HG03139 (cell line): Measurements from ENCODE around the gene XIRP1.
A peak's percentile ranks its signal among the peaks of the same experiment; 100 is the strongest.
"Not testable (repeated sequence)": the region's sequence is repeated elsewhere in the genome, so short reads cannot be mapped to it uniquely, and the experiment has no call there.

Source experiments
- ATAC-seq: cut with Tn5 transposase; IDR thresholded peaks from one replicate; pipeline ENCODE4 v1.9.1; 2021; ENCODE audit not compliant: unreplicated experiment

XIRP1 gene

DNA sequence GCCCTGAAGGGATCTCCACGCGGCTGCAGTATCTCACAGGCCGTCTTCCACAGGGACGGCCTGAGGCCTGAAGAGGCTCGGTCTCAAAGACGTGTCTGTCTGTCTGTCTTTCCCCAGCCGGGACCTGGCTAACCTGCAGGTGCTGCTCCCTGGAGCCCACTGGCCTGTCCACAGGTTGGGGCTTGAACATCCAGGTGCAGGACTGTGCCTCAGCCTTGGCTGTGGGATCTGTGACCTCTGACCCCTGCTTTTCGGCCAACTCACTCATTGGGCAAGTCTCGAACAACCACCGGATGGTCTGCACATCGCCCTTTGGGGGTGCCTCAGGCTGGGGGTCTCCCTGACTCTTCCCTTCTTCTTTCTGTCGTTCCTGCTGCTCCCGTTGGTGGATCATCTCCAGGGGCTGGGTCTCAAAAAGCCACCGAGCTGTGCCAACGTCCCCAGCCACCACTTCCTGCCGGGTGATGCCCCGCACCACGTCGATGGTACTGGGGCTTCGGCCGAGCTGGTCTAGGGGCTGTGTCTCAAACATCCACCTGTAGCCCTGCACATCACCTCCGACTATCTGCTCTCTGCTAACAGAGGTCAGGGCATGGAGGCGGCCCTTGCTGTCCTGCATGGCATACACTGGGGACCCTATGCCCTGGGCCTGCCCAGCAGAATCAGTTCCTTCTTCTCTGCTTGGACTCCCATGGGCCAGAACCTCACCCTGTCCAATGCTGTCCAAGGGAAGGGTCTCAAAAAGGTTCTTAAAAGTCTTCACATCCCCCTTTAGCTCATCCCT lies 4.8 kb downstream of the XIRP1 start:
- ATAC-seq = no peak

DNA sequence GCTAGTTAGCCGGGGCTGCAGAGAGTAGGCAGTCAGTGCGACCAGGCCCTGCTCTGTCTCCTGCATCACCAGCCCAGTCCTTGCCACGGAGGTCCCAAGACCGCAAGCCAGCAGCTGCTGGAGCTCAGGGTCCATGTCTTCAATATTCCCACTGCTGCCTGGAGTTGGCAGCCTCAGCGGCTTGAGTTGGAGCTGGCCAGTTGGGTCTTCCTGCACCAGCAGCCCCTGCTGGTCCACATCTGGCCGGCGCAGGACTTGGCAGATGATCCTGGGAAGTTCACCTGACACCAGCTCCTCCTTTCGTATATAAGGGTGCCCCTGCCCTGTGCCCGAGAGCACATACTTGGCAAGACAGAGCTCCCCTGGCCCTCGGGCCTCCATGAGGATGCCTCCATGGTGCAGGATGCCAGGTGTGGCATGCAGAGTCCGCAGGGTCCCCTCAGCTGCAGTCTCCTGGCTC lies 5.7 kb downstream of the XIRP1 start:
- ATAC-seq = no peak

GRCh38 chr3:39185959-39186691 lies 6.3 kb downstream of the XIRP1 start:
- ATAC-seq = no peak

GRCh38 chr3:39185326-39185958 lies 7.0 kb downstream of the XIRP1 start:
- ATAC-seq = no peak

GRCh38 chr3:39184968-39185285 lies 7.5 kb downstream of the XIRP1 start:
- no peak for ATAC-seq

DNA sequence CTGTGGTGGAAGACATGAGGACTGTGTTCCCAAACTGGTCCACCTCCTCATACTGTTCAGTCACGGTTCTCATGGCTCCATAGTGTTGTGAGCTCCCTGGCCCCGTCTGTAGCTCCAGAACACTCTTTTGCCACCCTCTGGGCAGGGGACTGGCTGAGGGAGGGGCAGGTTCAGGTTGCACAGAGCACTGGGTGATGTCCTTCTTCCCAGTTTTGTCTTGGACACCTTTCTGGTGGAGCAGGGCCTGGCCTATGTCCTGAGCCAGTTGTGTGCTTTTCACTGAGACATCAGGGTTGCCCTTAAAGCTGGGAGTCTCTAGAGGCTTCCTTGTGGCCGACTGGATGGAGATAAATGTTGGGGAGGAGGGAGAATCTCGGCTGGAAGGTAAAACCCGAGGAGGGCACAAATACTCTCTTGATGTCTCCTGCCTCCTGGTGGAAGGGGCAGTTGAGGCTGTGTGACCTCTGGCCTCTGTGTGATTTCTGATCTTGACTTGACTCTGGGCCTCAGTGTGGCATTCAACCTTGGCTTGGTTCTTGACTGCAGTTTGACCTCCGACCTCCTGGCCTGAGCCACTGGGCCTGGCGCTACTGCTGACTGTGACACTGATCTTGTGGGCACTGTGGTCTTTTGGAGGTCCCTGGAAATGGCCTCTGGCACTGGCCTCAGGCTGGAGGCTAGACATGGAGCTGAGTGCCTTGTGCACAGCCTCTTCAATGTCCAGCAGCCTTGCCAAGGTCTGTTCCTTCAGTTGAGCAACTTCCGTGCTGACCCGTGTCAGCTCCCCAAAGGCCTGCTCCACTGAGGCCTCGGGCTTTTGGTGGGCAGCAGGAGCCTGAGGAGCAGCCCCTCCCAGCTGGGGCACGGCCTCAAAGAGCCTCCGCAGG lies 8.1 kb downstream of the XIRP1 start:
- no peak for ATAC-seq

GRCh38 chr3:39183211-39184080 lies 8.9 kb downstream of the XIRP1 start:
- no peak for ATAC-seq

- no peak for ATAC-seq
Observed at GRCh38 chr3:39181408-39182335, 10.7 kb downstream of the XIRP1 start.

DNA sequence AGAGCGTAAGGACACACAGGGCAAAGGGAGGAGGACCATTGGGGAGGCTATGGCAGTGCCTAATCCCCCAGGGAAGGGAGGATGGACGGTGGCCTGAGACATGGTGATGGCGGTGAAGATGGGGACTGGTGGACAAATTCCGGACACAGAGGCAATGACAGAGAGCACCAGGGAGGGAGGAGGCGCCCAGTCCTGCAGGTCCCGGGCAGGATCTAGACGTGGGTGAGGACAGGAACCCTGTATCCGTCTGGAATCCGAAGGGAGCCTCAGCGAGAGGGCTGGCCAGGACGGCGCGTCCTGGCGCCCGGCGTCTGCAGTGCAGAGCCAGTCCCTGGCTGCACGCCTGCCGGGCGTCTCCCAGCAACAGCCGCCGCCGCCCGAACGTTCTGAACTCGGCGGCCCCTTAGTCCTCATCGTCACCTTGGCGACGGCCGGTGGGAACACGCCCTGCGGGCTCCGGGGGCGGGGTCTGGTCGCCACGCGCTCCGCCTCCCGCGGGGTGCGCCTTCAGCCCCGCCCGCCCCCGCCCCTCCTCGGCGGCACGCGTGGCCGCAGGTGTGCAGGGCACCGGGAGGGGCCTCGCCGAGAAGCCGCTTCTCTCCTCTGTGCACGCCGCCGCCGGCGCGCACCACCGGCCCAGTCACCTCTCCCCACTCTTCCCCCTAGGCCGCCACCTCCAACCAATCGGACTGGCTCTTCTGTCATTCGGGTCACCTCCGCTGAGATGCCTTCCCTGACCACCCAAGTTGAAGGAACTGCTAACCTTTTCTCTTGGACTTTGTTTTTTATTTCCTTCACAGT lies 11.6 kb downstream of the XIRP1 start:
- peak; percentile 87 for ATAC-seq

- no peak for ATAC-seq
Observed at GRCh38 chr3:39180183-39180545, 12.2 kb downstream of the XIRP1 start.

DNA sequence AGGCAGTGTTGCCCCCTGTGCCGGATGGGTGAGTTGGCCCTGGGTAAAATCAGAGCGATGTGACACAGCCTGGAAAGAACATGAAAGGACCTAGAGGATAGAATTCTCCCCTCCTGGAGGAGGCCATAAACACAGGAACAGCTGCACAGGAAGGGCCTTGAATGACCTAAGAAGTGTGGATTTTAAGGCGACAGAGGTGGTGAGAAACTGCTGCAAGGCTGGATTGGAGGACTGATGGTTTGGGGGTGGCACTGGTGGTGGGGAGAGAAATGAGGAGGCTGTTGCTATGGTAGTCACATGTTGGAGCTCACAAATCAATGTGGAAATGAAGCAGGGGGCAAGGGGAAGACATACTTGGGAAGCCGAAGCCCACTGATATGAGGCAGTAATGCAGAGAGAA lies 13.8 kb downstream of the XIRP1 start:
- ATAC-seq = no peak

- peak; percentile 34 for ATAC-seq
Observed at GRCh38 chr3:39177708-39178332, 14.6 kb downstream of the XIRP1 start.

DNA sequence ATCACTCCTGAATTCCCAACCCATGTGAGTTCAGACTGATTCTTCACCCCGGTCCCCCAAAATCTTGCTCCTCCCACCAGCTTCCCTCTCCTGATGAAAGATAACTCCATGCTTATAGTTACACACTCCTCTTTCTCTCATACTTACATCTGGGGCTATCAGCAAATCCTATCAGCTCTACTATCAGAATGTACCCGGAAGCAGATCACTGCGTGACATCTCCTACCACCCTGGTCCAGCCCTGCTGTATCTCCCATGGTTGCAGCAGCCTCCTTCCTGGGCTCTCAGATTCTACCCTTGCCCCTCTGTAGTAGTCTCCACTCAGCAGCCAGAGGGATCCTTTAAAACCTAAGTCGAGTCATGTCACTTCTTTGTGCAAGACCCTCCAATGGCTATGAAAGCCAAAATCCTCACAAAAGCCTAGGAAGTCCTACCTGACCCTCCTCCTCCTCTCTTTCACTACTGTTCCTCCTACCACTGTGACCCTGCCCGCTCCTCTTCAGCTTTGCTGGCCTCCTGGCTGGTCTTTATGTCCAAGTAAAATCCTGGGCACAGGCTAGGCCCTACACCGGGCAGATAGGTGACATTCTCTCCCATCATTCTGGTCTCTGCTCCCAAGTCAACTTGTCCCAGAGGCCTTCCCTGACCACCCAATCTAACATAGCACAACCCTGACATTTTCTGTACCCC lies 16.2 kb downstream of the XIRP1 start:
- ATAC-seq = no peak

GRCh38 chr3:39173318-39174125 lies 18.9 kb downstream of the XIRP1 start:
- no peak for ATAC-seq

DNA sequence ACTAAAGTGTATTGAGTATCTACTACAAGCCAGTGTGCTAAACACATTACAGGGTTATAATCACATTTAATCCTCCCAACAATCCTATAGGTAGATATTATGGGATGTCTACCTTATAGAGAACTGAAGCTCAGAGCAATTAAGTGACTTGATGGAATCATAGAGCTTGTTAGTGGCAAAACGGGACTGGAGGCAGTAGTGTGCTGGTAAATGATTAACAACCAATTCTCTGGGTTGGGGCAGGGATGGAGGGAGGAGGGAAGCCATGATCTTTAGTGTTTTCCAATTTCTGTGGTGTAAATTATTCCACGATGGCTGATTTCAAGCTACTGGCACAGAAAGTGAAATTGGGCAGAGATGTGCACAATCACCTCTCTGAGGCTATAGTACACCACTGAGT lies 20.5 kb downstream of the XIRP1 start:
- no peak for ATAC-seq

DNA sequence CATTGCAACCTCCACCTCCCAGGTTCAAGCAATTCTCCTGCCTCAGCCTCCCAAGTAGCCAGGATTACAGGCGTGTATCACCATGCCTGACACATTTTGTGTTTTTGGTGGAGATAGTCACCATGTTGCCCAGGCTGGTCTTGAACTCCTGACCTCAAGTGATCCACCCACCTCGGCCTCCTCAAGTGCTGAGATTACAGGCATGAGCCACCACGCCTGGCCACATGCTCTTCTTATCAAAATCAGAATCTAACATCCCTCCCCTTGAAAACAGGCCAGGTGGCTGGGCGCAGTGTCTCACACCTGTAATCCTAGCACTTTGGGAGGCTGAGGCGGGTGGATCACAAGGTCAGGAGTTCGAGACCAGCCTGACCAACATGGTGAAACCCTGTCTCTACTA lies 21.5 kb downstream of the XIRP1 start:
- ATAC-seq = not testable (repeated sequence)
